Measurements from ENCODE around the gene BRAP. TPM values are rescaled to one million over a fixed set of nuclear protein-coding genes. Genes with fewer than 3 reads are reported as not detected.
A peak's percentile ranks its signal among the peaks of the same experiment; 100 is the strongest.
"Not testable (repeated sequence)": the region's sequence is repeated elsewhere in the genome, so short reads cannot be mapped to it uniquely, and the experiment has no call there.

Gene BRAP
- total and polyA plus RNA-seq, 2 experiments from 2014 or later, result 14.9 to 24.4 TPM

GRCh38 chr12:111626230-111626629, 59.5 kb downstream of the BRAP start:
- no peak for TF ChIP-seq CTCF (IDR thresholded peaks at IDR 0.05; ENCODE audit: low read depth, low read length)

GRCh38 chr12:111624540-111624939, 61.2 kb downstream of the BRAP start:
- no peak overlapping the region for H3K27ac ChIP-seq
- no peak overlapping the region for H3K4me3 ChIP-seq
- DNase-seq (ENCODE audit: low read depth in 1 of 2, low spot score in 1 of 2), result no peak
- no peaks in the 10 kb centered on the region for H3K4me1 ChIP-seq (ENCODE audit: low read depth)
- TF ChIP-seq CTCF (IDR thresholded peaks at IDR 0.05; ENCODE audit: low read depth, low read length), result no peak
- H3K36me3 ChIP-seq, result no peaks in the 10 kb centered on the region
- H3K27me3 ChIP-seq, result peaks cover 3% of the 10 kb centered on the region
- H3K9me3 ChIP-seq (ENCODE audit: low read depth), result no peaks in the 10 kb centered on the region

More at GRCh38 chr12:111626230-111626629, 59.5 kb downstream of the BRAP start:
- no peak for DNase-seq (ENCODE audit: low read depth in 1 of 2, low spot score in 1 of 2)
- Histone ChIP-seq H3K4me1 (ENCODE audit: low read depth) (no peaks in the 10 kb centered on the region), H3K27me3 (peaks cover 3% of the 10 kb centered on the region), H3K9me3 (ENCODE audit: low read depth) (no peaks in the 10 kb centered on the region), H3K4me3 (no peak overlapping the region), H3K27ac (no peak overlapping the region), H3K36me3 (no peaks in the 10 kb centered on the region)

GRCh38 chr12:111617841-111618240, 67.9 kb downstream of the BRAP start:
- not testable (repeated sequence) for H3K27me3 ChIP-seq; DNase-seq (ENCODE audit: low read depth in 1 of 2, low spot score in 1 of 2); H3K27ac ChIP-seq; H3K36me3 ChIP-seq; H3K9me3 ChIP-seq (ENCODE audit: low read depth); H3K4me1 ChIP-seq (ENCODE audit: low read depth); H3K4me3 ChIP-seq

- Histone ChIP-seq H3K36me3 (no peaks in the 10 kb centered on the region), H3K4me3 (no peak overlapping the region), H3K4me1 (ENCODE audit: low read depth) (no peaks in the 10 kb centered on the region), H3K27me3 (no peaks in the 10 kb centered on the region), H3K9me3 (ENCODE audit: low read depth) (no peaks in the 10 kb centered on the region), H3K27ac (no peak overlapping the region)
- DNase-seq (ENCODE audit: low read depth in 1 of 2, low spot score in 1 of 2), result peak in 1 of 2 donors; percentile 92
- TF ChIP-seq CTCF (IDR thresholded peaks at IDR 0.05; ENCODE audit: low read depth, low read length), result no peak
Measured at GRCh38 chr12:111616177-111616623, 69.6 kb downstream of the BRAP start.

- no peaks in the 10 kb centered on the region for H3K9me3 ChIP-seq (ENCODE audit: low read depth)
- DNase-seq (ENCODE audit: low read depth in 1 of 2, low spot score in 1 of 2), result no peak
- H3K4me3 ChIP-seq, result no peak overlapping the region
- no peaks in the 10 kb centered on the region for H3K4me1 ChIP-seq (ENCODE audit: low read depth)
- no peaks in the 10 kb centered on the region for H3K36me3 ChIP-seq
- H3K27me3 ChIP-seq, result no peaks in the 10 kb centered on the region
- H3K27ac ChIP-seq, result no peak overlapping the region
- TF ChIP-seq CTCF (IDR thresholded peaks at IDR 0.05; ENCODE audit: low read depth, low read length), result no peak
Measured at GRCh38 chr12:111607239-111607638, 78.5 kb downstream of the BRAP start.

- Histone ChIP-seq H3K36me3 (no peaks in the 10 kb centered on the region), H3K4me3 (no peak overlapping the region), H3K4me1 (ENCODE audit: low read depth) (no peaks in the 10 kb centered on the region), H3K27ac (no peak overlapping the region), H3K9me3 (ENCODE audit: low read depth) (no peaks in the 10 kb centered on the region), H3K27me3 (no peaks in the 10 kb centered on the region)
- no peak for DNase-seq (ENCODE audit: low read depth in 1 of 2, low spot score in 1 of 2)
- TF ChIP-seq CTCF (IDR thresholded peaks at IDR 0.05; ENCODE audit: low read depth, low read length), result no peak
Measured at GRCh38 chr12:111606767-111607230, 79.0 kb downstream of the BRAP start.

Measured in cardiac muscle cell (in vitro differentiated cells and primary cell).